Nephron (organoid): ENCODE results near the gene POLD2.

Experiments
- H3K27ac Mint-ChIP-seq, 3 experiments: 2 replicates each; pipeline ENCODE4 v1.8.0; 2020; ENCODE audit warnings: mixed read lengths in 3 of 3, mild to moderate bottlenecking in 2 of 3, moderate library complexity in 1 of 3
- H3K27me3 Mint-ChIP-seq: 2 replicates; pipeline ENCODE4 v1.8.0; 2021; ENCODE audit warnings: low read depth, mild to moderate bottlenecking, moderate library complexity, mixed read lengths
- H3K36me3 Mint-ChIP-seq: 2 replicates; pipeline ENCODE4 v1.8.0; 2020; ENCODE audit warnings: low read depth, mixed read lengths
- H3K4me1 Mint-ChIP-seq: 2 replicates; pipeline ENCODE4 v1.8.0; 2020; ENCODE audit warnings: mixed read lengths
- H3K4me3 Mint-ChIP-seq, 3 experiments: 2 replicates each; pipeline ENCODE4 v1.8.0; 2020; ENCODE audit warnings: mild to moderate bottlenecking in 3 of 3, mixed read lengths in 3 of 3, moderate library complexity in 2 of 3
- H3K9me3 Mint-ChIP-seq: 2 replicates; pipeline ENCODE4 v1.8.0; 2020; ENCODE audit warnings: mixed read lengths
- CTCF ChIP-seq, 3 experiments: fragments of 200-600 bp; sonication (generic); IDR thresholded peaks; one replicate each; pipeline ENCODE4 v1.5.0; 2021; ENCODE audit warnings: antibody characterized with exemption in 3 of 3; ENCODE audit not compliant: unreplicated experiment in 3 of 3

POLD2 gene

DNA sequence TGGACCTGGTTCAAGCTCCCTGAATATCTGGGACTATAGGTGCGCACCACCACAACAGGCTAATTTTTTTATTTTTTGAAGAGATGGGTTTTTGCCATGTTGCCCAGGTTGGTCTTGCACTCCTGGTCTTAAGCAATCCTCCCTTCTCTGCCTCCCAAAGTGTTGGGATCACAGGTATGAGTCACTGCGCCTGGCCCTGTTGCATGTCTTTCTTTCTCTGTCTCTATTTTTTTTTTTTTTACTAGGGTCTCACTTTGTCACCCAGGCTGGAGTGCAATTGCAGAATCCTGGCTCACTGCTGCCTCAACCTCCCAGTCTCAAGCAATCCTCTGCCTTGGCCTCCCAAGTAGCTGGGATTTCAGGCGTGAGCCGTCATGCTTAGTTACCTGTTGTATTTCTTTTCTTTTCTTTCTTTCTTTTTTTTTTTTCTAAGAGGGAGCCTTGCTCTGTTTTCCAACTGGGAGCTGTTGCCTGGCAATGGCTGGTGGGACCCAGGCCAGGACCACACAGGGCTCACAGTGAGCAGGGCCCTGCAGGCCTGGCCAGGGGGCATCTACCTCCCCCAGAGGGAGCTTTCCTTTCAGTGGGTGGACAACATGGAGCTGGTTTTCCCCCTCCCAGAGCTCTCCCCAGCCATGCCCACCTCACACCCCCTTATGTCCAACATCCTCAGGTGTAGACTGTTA lies 11.7 kb upstream of the POLD2 start:
- Mint-ChIP-seq H3K27ac (peak overlapping the region in 2 of 3 experiments; percentile 15 to 34), H3K9me3 (no peaks in the 10 kb centered on the region), H3K36me3 (no peaks in the 10 kb centered on the region), H3K4me1 (peaks cover 19% of the 10 kb centered on the region), H3K4me3 (no peak overlapping the region), H3K27me3 (peaks cover 7% of the 10 kb centered on the region)
- TF ChIP-seq CTCF (IDR thresholded peaks at IDR 0.05; ENCODE audit: unreplicated experiment in 3 of 3) = no peak

GRCh38 chr7:44133295-44133694 lies 9.9 kb upstream of the POLD2 start:
- peaks cover 19% of the 10 kb centered on the region for H3K4me1 Mint-ChIP-seq

GRCh38 chr7:44132039-44132438 lies 8.7 kb upstream of the POLD2 start:
- no peak for TF ChIP-seq CTCF (IDR thresholded peaks at IDR 0.05; ENCODE audit: unreplicated experiment in 3 of 3)
- H3K9me3 Mint-ChIP-seq = peaks cover 9% of the 10 kb centered on the region
- H3K4me3 Mint-ChIP-seq = peak overlapping the region in 1 of 3 experiments; percentile 7
- H3K27me3 Mint-ChIP-seq = peaks cover 14% of the 10 kb centered on the region
- peak overlapping the region; percentile 69 to 79 (median 76) for H3K27ac Mint-ChIP-seq
- H3K36me3 Mint-ChIP-seq = no peaks in the 10 kb centered on the region
- peaks cover 19% of the 10 kb centered on the region for H3K4me1 Mint-ChIP-seq

More at GRCh38 chr7:44133295-44133694, 9.9 kb upstream of the POLD2 start:
- peaks cover 7% of the 10 kb centered on the region for H3K27me3 Mint-ChIP-seq
- H3K27ac Mint-ChIP-seq = peak overlapping the region in 2 of 3 experiments; percentile 18
- no peak overlapping the region for H3K4me3 Mint-ChIP-seq
- H3K9me3 Mint-ChIP-seq = no peaks in the 10 kb centered on the region
- no peaks in the 10 kb centered on the region for H3K36me3 Mint-ChIP-seq
- no peak for TF ChIP-seq CTCF (IDR thresholded peaks at IDR 0.05; ENCODE audit: unreplicated experiment in 3 of 3)

- Mint-ChIP-seq H3K27ac (peak overlapping the region; percentile 69 to 79 (median 76)), H3K27me3 (peaks cover 14% of the 10 kb centered on the region), H3K4me1 (peaks cover 19% of the 10 kb centered on the region), H3K36me3 (no peaks in the 10 kb centered on the region), H3K9me3 (peaks cover 14% of the 10 kb centered on the region), H3K4me3 (peak overlapping the region in 1 of 3 experiments; percentile 7)
- TF ChIP-seq CTCF (IDR thresholded peaks at IDR 0.05; ENCODE audit: unreplicated experiment in 3 of 3) = peak in 1 of 3 experiments; percentile 41
Measured at GRCh38 chr7:44131173-44132029, 8.1 kb upstream of the POLD2 start.

DNA sequence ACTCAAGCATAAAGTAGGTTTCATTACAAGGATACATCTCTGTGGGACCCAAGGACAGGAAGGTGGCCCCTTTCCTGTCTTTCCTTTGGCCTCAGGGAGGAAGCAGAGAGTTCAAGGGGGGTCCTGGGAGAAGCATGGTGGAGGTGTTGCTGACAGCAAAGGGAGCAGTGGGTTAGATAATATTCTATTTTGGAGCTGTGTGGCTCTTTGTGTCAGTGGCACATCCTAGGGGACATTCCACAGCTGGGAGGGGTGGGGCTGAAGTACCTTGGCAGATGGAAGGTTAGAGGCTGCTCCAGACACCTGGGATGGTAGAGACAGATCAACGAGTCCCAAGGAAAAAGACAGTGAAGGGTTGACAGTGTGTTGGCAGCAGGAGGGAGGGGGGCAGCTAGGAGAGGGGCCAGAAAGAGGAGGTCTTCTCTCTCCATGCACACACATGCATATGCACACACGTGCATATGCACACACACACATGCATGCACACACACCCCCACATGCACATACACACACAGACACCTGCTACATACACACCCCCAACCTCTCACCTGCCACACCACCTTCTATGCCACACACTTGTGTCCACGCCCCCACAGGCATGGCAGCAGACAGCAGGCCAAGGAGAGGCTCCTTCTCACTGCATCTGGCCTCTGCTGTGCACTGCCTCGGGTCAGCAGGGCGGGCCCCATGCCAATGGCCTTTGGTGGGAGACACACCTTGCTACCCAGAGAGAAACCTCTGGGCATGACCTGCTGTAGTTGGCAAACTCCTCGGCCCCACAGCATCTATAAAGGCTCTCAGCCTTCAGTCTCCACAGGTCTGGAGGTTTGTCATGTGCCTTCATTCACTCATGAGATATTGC lies 5.6 kb upstream of the POLD2 start:
- no peak for TF ChIP-seq CTCF (IDR thresholded peaks at IDR 0.05; ENCODE audit: unreplicated experiment in 3 of 3)
- Mint-ChIP-seq H3K4me3 (no peak overlapping the region), H3K9me3 (peaks cover 14% of the 10 kb centered on the region), H3K27ac (no peak overlapping the region), H3K36me3 (no peaks in the 10 kb centered on the region), H3K27me3 (peaks cover 7% of the 10 kb centered on the region), H3K4me1 (peaks cover 19% of the 10 kb centered on the region)
